AG10803 (cell line): ENCODE results near the gene AIM2.
A peak's percentile ranks its signal among the peaks of the same experiment; 100 is the strongest.

ENCODE experiments used
- DNase-seq: peaks from one replicate; pipeline ENCODE4 v3.0.0; 2010; ENCODE audit warnings: low read depth
- H3K4me3 ChIP-seq: 2 replicates; pipeline ENCODE4 v1.5.1; 2011; ENCODE audit warnings: mild to moderate bottlenecking, low read length, control low read depth
- TF ChIP-seq, protein P1 (sequence below): conservative IDR thresholded peaks from 2 replicates; pipeline ENCODE4 v1.5.1; 2011; ENCODE audit warnings: mild to moderate bottlenecking, low read length, control low read depth, inconsistent platforms

The AIM2 gene

DNA sequence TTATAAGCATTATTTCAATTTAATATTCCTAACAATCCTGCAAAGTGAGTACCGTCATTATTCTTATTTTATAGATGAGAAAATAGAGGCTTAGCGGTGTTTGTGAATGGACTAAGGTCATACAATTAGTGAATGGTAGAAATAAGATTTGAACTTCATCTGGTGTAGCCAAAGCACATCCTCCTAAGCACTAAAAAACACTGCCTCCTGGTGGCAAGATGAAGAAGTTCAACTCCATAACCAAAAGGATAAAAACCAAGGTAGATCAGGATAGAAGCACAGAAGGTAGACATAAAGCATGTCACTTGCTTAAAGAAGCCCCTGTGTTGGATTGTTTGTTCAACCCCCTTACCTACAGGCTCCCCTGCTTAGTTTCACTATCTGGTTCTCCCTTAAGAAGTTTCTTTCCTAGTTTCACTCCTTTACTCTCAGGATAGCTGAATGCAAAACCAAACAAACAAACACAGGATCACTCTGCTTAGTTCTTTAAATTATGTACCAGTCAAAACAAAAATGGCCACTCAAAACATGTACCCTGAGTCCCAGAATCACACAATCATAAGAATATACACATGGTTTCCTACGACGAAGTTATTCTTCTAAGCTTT, 12.7 kb upstream of the AIM2 start:
- no peak overlapping the region for H3K4me3 ChIP-seq
- DNase-seq, result no peak
- TF ChIP-seq, protein P1, sequence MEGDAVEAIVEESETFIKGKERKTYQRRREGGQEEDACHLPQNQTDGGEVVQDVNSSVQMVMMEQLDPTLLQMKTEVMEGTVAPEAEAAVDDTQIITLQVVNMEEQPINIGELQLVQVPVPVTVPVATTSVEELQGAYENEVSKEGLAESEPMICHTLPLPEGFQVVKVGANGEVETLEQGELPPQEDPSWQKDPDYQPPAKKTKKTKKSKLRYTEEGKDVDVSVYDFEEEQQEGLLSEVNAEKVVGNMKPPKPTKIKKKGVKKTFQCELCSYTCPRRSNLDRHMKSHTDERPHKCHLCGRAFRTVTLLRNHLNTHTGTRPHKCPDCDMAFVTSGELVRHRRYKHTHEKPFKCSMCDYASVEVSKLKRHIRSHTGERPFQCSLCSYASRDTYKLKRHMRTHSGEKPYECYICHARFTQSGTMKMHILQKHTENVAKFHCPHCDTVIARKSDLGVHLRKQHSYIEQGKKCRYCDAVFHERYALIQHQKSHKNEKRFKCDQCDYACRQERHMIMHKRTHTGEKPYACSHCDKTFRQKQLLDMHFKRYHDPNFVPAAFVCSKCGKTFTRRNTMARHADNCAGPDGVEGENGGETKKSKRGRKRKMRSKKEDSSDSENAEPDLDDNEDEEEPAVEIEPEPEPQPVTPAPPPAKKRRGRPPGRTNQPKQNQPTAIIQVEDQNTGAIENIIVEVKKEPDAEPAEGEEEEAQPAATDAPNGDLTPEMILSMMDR, result peak; percentile 34; the same call in 1 of the 2 replicates

DNA sequence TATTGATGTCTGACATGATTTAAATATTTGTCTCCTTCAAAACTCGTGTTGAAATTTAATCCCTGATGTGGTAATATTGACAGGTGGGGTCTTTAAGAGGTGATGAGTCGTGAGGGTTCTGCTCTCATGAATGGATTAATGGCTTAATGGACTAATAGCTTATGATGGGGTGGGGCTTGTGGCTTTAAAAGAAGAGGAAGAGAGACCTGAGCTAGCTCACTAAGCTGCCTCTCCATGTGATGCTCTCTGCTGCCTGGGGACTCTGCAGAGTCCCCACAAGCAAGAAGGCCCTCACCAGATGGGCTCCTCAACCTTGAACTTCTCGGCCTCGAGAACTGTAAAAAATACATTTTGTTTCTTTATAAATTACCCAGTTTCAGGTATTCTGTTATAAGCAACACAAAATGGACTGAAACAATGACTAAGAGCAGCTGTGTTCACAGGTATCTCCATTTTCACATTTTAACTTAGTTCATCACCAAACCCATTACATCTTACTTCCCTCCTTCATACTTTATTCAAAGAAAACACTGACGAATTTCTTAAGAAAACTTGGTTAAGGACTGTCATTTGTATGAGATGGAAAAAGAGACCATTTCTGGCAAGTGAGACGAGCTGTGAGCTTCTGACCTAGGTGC, 12.1 kb upstream of the AIM2 start:
- DNase-seq, result no peak

DNA sequence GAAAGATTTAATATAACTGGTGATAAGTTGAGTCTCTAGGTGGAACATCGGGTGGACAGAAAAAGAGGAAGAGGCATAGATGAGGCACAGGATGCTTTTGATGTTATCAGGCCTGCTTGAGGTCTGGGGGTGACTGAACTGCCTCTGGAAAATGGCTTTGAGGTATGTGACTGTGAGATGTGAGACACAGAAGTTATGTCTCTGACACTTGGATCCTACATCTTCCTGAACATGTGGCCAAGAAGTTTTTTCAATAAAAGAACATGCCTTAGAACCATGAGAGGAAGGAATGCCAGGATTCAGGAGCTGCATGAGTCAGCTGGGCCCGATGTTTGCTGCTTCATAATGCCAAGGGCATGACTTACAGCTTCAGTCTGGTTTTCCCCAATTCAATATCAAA, 11.5 kb upstream of the AIM2 start:
- H3K4me3 ChIP-seq, result no peak overlapping the region
- peak; percentile 90 for DNase-seq
- TF ChIP-seq, protein P1, result no peak

More for the DNA sequence above, 12.1 kb upstream of the AIM2 start:
- no peak overlapping the region for H3K4me3 ChIP-seq
- TF ChIP-seq, protein P1, result no peak

DNA sequence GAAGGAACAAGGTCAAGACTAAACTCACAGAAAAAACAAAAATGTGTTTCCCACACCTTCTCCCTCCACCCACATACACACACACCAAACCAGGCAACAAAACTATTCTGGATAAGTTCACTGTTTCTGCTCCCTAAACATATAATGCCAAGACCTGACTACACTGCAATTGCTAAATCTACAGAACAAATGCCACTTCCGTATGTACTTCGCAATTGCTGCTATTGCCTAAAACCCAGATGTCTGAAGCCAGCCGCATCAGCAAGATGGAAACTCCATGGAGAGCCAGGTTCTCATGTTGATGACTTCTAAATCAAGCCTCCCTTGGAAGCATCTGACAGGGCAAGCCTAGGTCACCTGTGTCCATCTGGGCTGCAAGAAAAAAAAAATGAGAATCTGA, 8.3 kb upstream of the AIM2 start:
- no peak overlapping the region for H3K4me3 ChIP-seq
- no peak for DNase-seq
- TF ChIP-seq, protein P1, result no peak

DNA sequence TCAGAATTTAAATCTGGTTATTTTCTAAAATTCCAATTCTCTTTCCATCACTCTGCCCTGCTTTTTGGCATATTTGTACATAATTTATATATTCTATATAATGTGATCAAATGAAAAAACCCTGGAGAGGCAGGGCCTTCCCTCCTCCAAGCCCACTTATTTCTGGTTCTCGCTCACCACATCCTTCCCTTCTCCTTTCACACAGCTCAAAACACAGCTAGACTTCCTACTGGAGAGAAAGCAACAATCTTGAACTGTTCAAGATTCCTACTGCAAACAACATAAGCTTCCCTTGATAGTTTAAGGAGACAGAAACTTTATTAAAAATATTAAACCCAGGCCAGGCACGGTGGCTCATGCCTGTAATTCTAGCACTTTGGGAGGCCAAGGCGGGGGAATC, 7.6 kb upstream of the AIM2 start:
- no peak overlapping the region for H3K4me3 ChIP-seq
- DNase-seq, result no peak
- TF ChIP-seq, protein P1, result no peak

DNA sequence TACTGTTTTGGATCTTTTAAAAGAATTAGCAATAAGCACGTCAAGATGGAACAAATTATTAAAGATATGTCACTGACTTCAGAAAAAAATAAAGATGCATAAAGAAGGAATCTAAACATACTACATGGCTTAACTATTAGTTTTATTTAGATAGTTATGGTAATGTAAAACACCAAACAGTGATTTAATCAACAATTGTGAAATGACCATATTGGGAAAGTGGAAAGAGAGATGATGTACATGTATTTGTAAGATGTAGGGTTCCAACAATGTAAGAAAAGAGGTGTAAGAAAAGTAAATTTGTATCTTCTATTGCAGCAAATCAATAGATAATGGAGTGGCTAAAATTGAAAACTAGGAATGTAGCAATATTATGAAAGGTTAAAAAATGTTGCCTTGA, 6.4 kb upstream of the AIM2 start:
- TF ChIP-seq, protein P1, result no peak
- DNase-seq, result no peak
- H3K4me3 ChIP-seq, result no peak overlapping the region

DNA sequence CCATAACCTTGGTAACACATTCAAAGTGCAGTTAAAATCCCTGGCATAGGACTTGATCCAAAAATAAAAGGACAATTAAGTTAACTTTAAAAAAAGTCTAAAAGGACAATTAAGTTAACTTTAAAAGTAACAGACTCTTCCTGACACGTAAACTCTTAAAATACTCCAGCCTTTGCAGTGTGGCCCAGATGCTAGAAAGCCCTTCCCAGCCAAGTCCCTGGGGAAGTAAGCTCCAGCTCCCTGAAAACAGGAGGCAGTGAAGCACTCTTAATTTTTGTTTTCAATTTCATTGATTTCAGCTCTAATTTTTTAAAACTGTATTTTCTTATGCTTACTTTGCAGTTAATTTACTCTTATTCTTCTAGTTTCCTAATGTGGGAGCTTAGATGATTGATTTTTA, 5.1 kb upstream of the AIM2 start:
- TF ChIP-seq, protein P1, result no peak
- H3K4me3 ChIP-seq, result no peak overlapping the region
- DNase-seq, result no peak
